PC-3 (cell line): Measurements from ENCODE around the gene JADE3. TPM values are rescaled to one million over a fixed set of nuclear protein-coding genes. Genes with fewer than 3 reads are reported as not detected.

Experiments used
- ATAC-seq: fragments of 200-7000 bp; cut with Tn5 transposase; 2 replicates; pipeline ENCODE4 v1.9.1; 2020; ENCODE audit warnings: mild to moderate bottlenecking, moderate library complexity
- BruUV-seq: library from RNA; stranded (reverse); fragments of 400-500 nt; replicated peaks from 2 replicates; lab custom pipeline; 2021; lab: Mats Ljungman, UMichigan
- CTCF ChIA-PET: fragments of 300-600 bp; sonication (Branson Sonifier 250); formaldehyde crosslinking; loops from one replicate; lab custom pipeline; 2022; ENCODE audit warnings: antibody characterized with exemption; lab: Charles Lee
- POLR2A ChIA-PET: fragments of 300-600 bp; sonication (Branson Sonifier 250); formaldehyde crosslinking; loops from one replicate; lab custom pipeline; 2022; ENCODE audit warnings: antibody characterized with exemption; ENCODE audit not compliant: unreplicated experiment; lab: Charles Lee
- DNase-seq: peaks from one replicate; pipeline ENCODE4 v3.0.0-alpha.2; 2015
- H2AFZ ChIP-seq: fragments of 300-600 bp; sonication (generic); 2 replicates; pipeline ENCODE4 v1.6.0; 2016; ENCODE audit warnings: antibody characterized with exemption, low read length
- H3F3A ChIP-seq: fragments of 300-600 bp; sonication (generic); one replicate; pipeline ENCODE4 v1.6.0; 2017; ENCODE audit warnings: antibody characterized with exemption, low read length, control low read depth, mild to moderate bottlenecking; ENCODE audit not compliant: unreplicated experiment
- H3K27ac ChIP-seq: fragments of 300-600 bp; sonication (generic); 2 replicates; pipeline ENCODE4 v1.5.1; 2016; ENCODE audit warnings: mild to moderate bottlenecking, low read length
- H3K27me3 ChIP-seq: fragments of 300-600 bp; sonication (generic); 2 replicates; pipeline ENCODE4 v1.6.1; 2016; ENCODE audit warnings: low read length, mixed read lengths
- H3K36me3 ChIP-seq: fragments of 300-600 bp; sonication (generic); 2 replicates; pipeline ENCODE4 v1.6.1; 2016; ENCODE audit warnings: low read depth, mixed run types, low read length, mixed read lengths
- H3K4me1 ChIP-seq: fragments of 300-600 bp; sonication (generic); 2 replicates; pipeline ENCODE4 v1.5.1; 2016; ENCODE audit warnings: low read length; ENCODE audit not compliant: insufficient read depth
- H3K4me2 ChIP-seq: fragments of 300-600 bp; sonication (generic); 2 replicates; pipeline ENCODE4 v1.6.0; 2016; ENCODE audit warnings: low read length
- H3K4me3 ChIP-seq: fragments of 300-600 bp; sonication (generic); 2 replicates; pipeline ENCODE4 v1.5.1; 2016; ENCODE audit warnings: mild to moderate bottlenecking, low read length, mixed read lengths
- H3K79me2 ChIP-seq: fragments of 300-600 bp; sonication (generic); 2 replicates; pipeline ENCODE4 v1.6.1; 2017; ENCODE audit warnings: low read length, mixed read lengths
- H3K9ac ChIP-seq: fragments of 300-600 bp; sonication (generic); 2 replicates; pipeline ENCODE4 v1.6.0; 2016; ENCODE audit warnings: mild to moderate bottlenecking, low read length
- H3K9me2 ChIP-seq: fragments of 300-600 bp; sonication (generic); replicated peaks from 2 replicates; pipeline ENCODE4 v1.6.1; 2016; ENCODE audit warnings: mixed run types, low read length, mixed read lengths
- H3K9me3 ChIP-seq: fragments of 300-600 bp; sonication (generic); 2 replicates; pipeline ENCODE4 v1.6.1; 2016; ENCODE audit warnings: low read length, mixed read lengths
- H4K20me1 ChIP-seq: fragments of 300-600 bp; sonication (generic); 2 replicates; pipeline ENCODE4 v1.6.1; 2016; ENCODE audit warnings: low read length, mixed read lengths
- EZH2 ChIP-seq: fragments of 300-600 bp; sonication (generic); IDR thresholded peaks from one replicate; pipeline ENCODE4 v1.6.1; 2017; ENCODE audit warnings: antibody characterized with exemption, mild to moderate bottlenecking, low read length; ENCODE audit not compliant: unreplicated experiment
- EZH2phosphoT487 ChIP-seq: fragments of 300-600 bp; sonication (generic); IDR thresholded peaks from 2 replicates; pipeline ENCODE4 v1.6.1; 2018; ENCODE audit warnings: mild to moderate bottlenecking, antibody characterized with exemption, low read length, borderline replicate concordance
- intact Hi-C: fragments of 100-400 bp; cut with micrococcal nuclease; formaldehyde crosslinking; loops from 2 replicates; pipeline ENCODE4 v1.9.0; 2023
- total RNA-seq: library from RNA; depleted of rRNA; stranded (reverse); fragments of >200 nt; gene quantifications from 2 replicates; pipeline ENCODE4 v1.2.3, GENCODE V29; 2014
- TF ChIP-seq, protein P1 (sequence below): fragments of 300-600 bp; sonication (generic); conservative IDR thresholded peaks from 2 replicates; pipeline ENCODE4 v1.5.1; 2017; ENCODE audit warnings: antibody characterized with exemption, low read depth, mild to moderate bottlenecking, low read length

JADE3 gene
- total RNA-seq, 1 experiment from 2014 or later, result 7.1 TPM

DNA sequence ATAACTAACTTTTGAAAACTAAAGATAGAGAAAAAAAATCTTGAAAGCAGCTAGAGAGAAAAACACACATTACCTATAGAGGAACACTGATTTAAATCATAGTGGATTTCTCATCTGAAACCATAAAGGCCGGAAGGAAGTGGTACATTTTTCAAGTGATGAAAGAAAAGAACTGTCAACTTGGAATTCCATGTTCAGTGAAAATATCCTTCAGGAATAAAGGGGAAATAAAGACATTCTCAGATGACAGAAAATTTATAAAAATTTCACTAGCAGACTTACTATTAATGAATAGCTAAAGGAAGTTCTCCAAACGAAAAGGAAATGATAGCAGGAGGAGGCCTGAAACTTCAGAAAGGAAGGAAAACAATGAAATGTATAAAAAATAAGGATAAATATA, 7.6 kb upstream of the JADE3 start:
- H3K4me1 ChIP-seq, result no peaks in the 10 kb centered on the region; the same call in 1 of the 2 replicates
- no peak for DNase-seq
- H3K9me3 ChIP-seq, result no peaks in the 10 kb centered on the region
- no peak overlapping the region for H3K9ac ChIP-seq
- no peak overlapping the region for H3K27ac ChIP-seq
- H2AFZ ChIP-seq, result no peak overlapping the region
- no peaks in the 10 kb centered on the region for H4K20me1 ChIP-seq
- H3K4me2 ChIP-seq, result no peak overlapping the region
- no peaks in the 10 kb centered on the region for H3K9me2 ChIP-seq
- H3K4me3 ChIP-seq, result no peak overlapping the region
- TF ChIP-seq EZH2phosphoT487 (no peak), EZH2 (no peak)
- TF ChIP-seq, protein P1, sequence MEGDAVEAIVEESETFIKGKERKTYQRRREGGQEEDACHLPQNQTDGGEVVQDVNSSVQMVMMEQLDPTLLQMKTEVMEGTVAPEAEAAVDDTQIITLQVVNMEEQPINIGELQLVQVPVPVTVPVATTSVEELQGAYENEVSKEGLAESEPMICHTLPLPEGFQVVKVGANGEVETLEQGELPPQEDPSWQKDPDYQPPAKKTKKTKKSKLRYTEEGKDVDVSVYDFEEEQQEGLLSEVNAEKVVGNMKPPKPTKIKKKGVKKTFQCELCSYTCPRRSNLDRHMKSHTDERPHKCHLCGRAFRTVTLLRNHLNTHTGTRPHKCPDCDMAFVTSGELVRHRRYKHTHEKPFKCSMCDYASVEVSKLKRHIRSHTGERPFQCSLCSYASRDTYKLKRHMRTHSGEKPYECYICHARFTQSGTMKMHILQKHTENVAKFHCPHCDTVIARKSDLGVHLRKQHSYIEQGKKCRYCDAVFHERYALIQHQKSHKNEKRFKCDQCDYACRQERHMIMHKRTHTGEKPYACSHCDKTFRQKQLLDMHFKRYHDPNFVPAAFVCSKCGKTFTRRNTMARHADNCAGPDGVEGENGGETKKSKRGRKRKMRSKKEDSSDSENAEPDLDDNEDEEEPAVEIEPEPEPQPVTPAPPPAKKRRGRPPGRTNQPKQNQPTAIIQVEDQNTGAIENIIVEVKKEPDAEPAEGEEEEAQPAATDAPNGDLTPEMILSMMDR, result no peak
- BruUV-seq, result no TSS peak
- intact Hi-C loops, result loop anchor here (1.0 to 5.0 kb wide), 3 partner anchors 74 to 147 kb away; partner anchors contain the start of gene SLC9A7
- ChIA-PET POLR2A (no interaction called here), CTCF (no interaction called here)
- no peak for ATAC-seq
- no peaks in the 10 kb centered on the region for H3F3A ChIP-seq
- H3K36me3 ChIP-seq, result no peaks in the 10 kb centered on the region
- no peaks in the 10 kb centered on the region for H3K79me2 ChIP-seq
- no peaks in the 10 kb centered on the region for H3K27me3 ChIP-seq

DNA sequence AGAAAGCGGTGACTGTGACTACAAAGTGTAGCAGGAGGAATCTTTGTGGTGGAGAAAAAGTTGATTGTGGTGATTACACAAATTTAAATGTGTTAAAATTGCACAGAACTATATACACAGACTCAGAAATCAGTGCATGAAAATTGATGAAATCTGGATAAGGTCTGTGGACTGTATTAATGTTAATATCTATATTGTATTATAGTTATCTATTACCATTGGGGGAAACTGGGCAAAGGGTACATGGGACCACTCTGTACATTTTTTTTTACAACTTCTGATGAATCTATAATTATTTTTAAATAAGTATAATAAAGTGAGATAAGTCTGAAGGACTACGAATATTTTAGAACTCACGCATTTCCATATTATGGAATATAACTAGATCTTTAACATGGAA, 1.8 kb upstream of the JADE3 start:
- Histone ChIP-seq H3K9me3 (no peaks in the 10 kb centered on the region), H3K4me1 (peaks cover 9% of the 10 kb centered on the region), H3F3A (no peaks in the 10 kb centered on the region), H3K9ac (no peak overlapping the region), H3K9me2 (no peaks in the 10 kb centered on the region), H3K27ac (no peak overlapping the region), H4K20me1 (0 out of 2 replicates have a peak, but pooled peaks cover 8% of the 10 kb centered on the region), H3K4me2 (no peak overlapping the region), H3K4me3 (no peak overlapping the region), H2AFZ (no peak overlapping the region), H3K27me3 (no peaks in the 10 kb centered on the region), H3K36me3 (no peaks in the 10 kb centered on the region), H3K79me2 (peaks cover 26% of the 10 kb centered on the region)
- TF ChIP-seq EZH2phosphoT487 (no peak), EZH2 (no peak)
- TF ChIP-seq, protein P1, result no peak
- ChIA-PET POLR2A (no interaction called here), CTCF (no interaction called here)
- intact Hi-C loops, result no loop called here
- DNase-seq, result no peak
- no peak for ATAC-seq
- BruUV-seq, result no TSS peak
